HepG2 (cell line): ENCODE results near the gene OGFR. TPM values are rescaled to one million over a fixed set of nuclear protein-coding genes. Genes with fewer than 3 reads are reported as not detected.
A peak's percentile ranks its signal among the peaks of the same experiment; 100 is the strongest.

Source experiments
- ATAC-seq: fragments of 200-7000 bp; cut with Tn5 transposase; 3 replicates; pipeline ENCODE4 v1.9.1; 2020; ENCODE audit warnings: mild to moderate bottlenecking, moderate library complexity
- BruUV-seq: library from RNA; stranded (reverse); fragments of 400-500 nt; replicated peaks from 2 replicates; lab custom pipeline; 2021; lab: Mats Ljungman, UMichigan
- CTCF ChIA-PET: fragments of 300-600 bp; formaldehyde crosslinking; extraction: SDS; loops from one replicate; lab custom pipeline; 2021; ENCODE audit warnings: low total read pairs, inconsistent platforms, low intra/inter-chr PET ratio; lab: Yijun Ruan, JAX
- POLR2A ChIA-PET: fragments of 350-600 bp; sonication (Branson Sonifier 250); formaldehyde crosslinking; loops from one replicate; lab custom pipeline; 2020; ENCODE audit warnings: antibody characterized with exemption, inconsistent platforms; lab: Yijun Ruan, JAX
- DNase-seq: peaks from one replicate; pipeline ENCODE4 v3.0.0-alpha.2; 2015; ENCODE audit warnings: low spot score
- FAIRE-seq: peaks from 3 replicates; lab custom pipeline; 2011; peaks lifted over from hg19 to GRCh38; lab: Jason Lieb, UNC
- H2AFZ ChIP-seq: one replicate; pipeline ENCODE4 v1.6.1; 2011; ENCODE audit warnings: low read length, inconsistent platforms
- H3K27ac ChIP-seq: fragments of 300-600 bp; 3 replicates; pipeline ENCODE4 v1.8.0; 2011; ENCODE audit warnings: mixed run types, mild to moderate bottlenecking, mixed read lengths, low read length, inconsistent platforms; ENCODE audit not compliant: insufficient read depth; ENCODE audit errors: extremely low read length
- H3K27me3 ChIP-seq, 2 experiments: fragments of 200-600 bp in 1 of 2; 2 replicates in 1 of 2; 3 replicates in 1 of 2; pipeline versions ENCODE4 v1.6.0 to v1.8.0; 2011; ENCODE audit warnings: low read length in 2 of 2, mild to moderate bottlenecking in 2 of 2, moderate library complexity in 2 of 2, inconsistent platforms in 1 of 2; ENCODE audit not compliant: insufficient read depth in 2 of 2, control insufficient read depth in 1 of 2
- H3K36me3 ChIP-seq, 2 experiments: fragments of 200-600 bp in 1 of 2; replicated peaks in 1 of 2; 2 replicates in 1 of 2; 3 replicates in 1 of 2; pipeline versions ENCODE4 v1.5.1 to v1.8.0; 2011; ENCODE audit warnings: low read length in 2 of 2, inconsistent platforms in 1 of 2; ENCODE audit not compliant: insufficient read depth in 2 of 2, control insufficient read depth in 1 of 2
- H3K4me1 ChIP-seq: 2 replicates; pipeline ENCODE4 v1.5.1; 2012; ENCODE audit warnings: low read length, inconsistent platforms; ENCODE audit not compliant: insufficient read depth
- H3K4me2 ChIP-seq: 2 replicates; pipeline ENCODE4 v1.6.0; 2011; ENCODE audit warnings: low read depth, low read length, inconsistent platforms
- H3K4me3 ChIP-seq, 3 experiments: fragments of 200-600 bp in 1 of 3; sonication (generic), shearing (Covaris generic) in 1 of 3; replicated peaks in 1 of 3; 2 replicates each; pipeline ENCODE4 v1.5.1; 2011 to 2016; ENCODE audit warnings: low read length in 3 of 3, inconsistent platforms in 2 of 3, low read depth in 2 of 3, mild to moderate bottlenecking in 2 of 3, control low read depth in 1 of 3, mixed read lengths in 1 of 3; ENCODE audit not compliant: insufficient read depth in 1 of 3
- H3K79me2 ChIP-seq: one replicate; pipeline ENCODE4 v1.6.1; 2011; ENCODE audit warnings: low read length, inconsistent platforms; ENCODE audit not compliant: insufficient read depth
- H3K9ac ChIP-seq: 2 replicates; pipeline ENCODE4 v1.6.0; 2011; ENCODE audit warnings: mild to moderate bottlenecking, low read depth, low read length, inconsistent platforms; ENCODE audit not compliant: insufficient read depth
- H3K9me3 ChIP-seq: 2 replicates; pipeline ENCODE4 v1.5.1; 2012; ENCODE audit warnings: mild to moderate bottlenecking, low read length
- H4K20me1 ChIP-seq: 2 replicates; pipeline ENCODE4 v1.6.0; 2011; ENCODE audit warnings: inconsistent platforms, mild to moderate bottlenecking, low read length, moderate library complexity; ENCODE audit not compliant: insufficient read depth
- AGO2 ChIP-seq: fragments of 200-400 bp; formaldehyde crosslinking; optimal IDR thresholded peaks from 2 replicates; pipeline ENCODE3; 2017; ENCODE audit warnings: mild to moderate bottlenecking, low read depth, low read length, moderate library complexity
- ARID5B ChIP-seq: IDR thresholded peaks from 2 replicates; pipeline ENCODE4 v1.4.0; 2020; ENCODE audit warnings: mild to moderate bottlenecking, missing genetic modification reagents
- FOXA1 ChIP-seq, 2 experiments: fragments of 450-650 bp in 1 of 2; sonication (generic) in 1 of 2; formaldehyde crosslinking in 1 of 2; IDR thresholded peaks; 2 replicates each; pipeline versions ENCODE4 v1.4.0 to v1.6.1; 2016 to 2020; ENCODE audit warnings: missing genetic modification reagents in 1 of 2
- KLF9 ChIP-seq: IDR thresholded peaks from 2 replicates; pipeline ENCODE4 v1.6.1; 2016; ENCODE audit warnings: low read depth
- SIX1 ChIP-seq: sonication (generic); formaldehyde crosslinking; IDR thresholded peaks from 2 replicates; pipeline ENCODE4 v1.4.0; 2020; ENCODE audit warnings: missing genetic modification reagents, borderline replicate concordance
- ZNF235 ChIP-seq: sonication (generic); formaldehyde crosslinking; IDR thresholded peaks from 2 replicates; pipeline ENCODE4 v1.8.1; 2023; ENCODE audit warnings: mild to moderate bottlenecking, missing genetic modification reagents, borderline replicate concordance
- ZNF501 ChIP-seq: sonication (generic); formaldehyde crosslinking; IDR thresholded peaks from 2 replicates; pipeline ENCODE4 v1.5.1; 2020; ENCODE audit warnings: mild to moderate bottlenecking, moderate library complexity, missing genetic modification reagents
- ZNF670 ChIP-seq: sonication (generic); formaldehyde crosslinking; IDR thresholded peaks from 2 replicates; pipeline ENCODE4 v1.8.0; 2022; ENCODE audit warnings: mild to moderate bottlenecking, missing genetic modification reagents, borderline replicate concordance
- ZNF816 ChIP-seq: sonication (generic); formaldehyde crosslinking; IDR thresholded peaks from 2 replicates; pipeline ENCODE4 v1.8.0; 2022; ENCODE audit warnings: missing genetic modification reagents, mild to moderate bottlenecking, borderline replicate concordance
- WGBS: methylation state at CpG from one replicate; pipeline ENCODE4 v1.1.6; 2017; ENCODE audit warnings: low lambda C conversion rate; 5-methylcytosine and 5-hydroxymethylcytosine counted together
- in situ Hi-C: cut with HindIII; loops from 2 replicates; pipeline ENCODE4 v1.10.0; 2017; ENCODE audit warnings: low pct_unique_long_range_greater_than_20kb; ENCODE audit not compliant: extremely low pct_ligation_motif_present
- intact Hi-C: fragments of 100-400 bp; cut with micrococcal nuclease; formaldehyde crosslinking; loops from one replicate; pipeline ENCODE4 v1.10.0; 2022; ENCODE audit not compliant: unreplicated experiment
- polyA plus RNA-seq, 8 experiments: library from polyadenylated mRNA; depleted of rRNA in 3 of 8; stranded (reverse) in 7 of 8; unstranded in 1 of 8; fragments of >200 nt; fragmentation: Illumina TruSeq in 4 of 8; extraction: Trizol in 4 of 8; gene quantifications; 2 replicates each; pipeline versions ENCODE4 v1.2.1 to v1.2.3, GENCODE V29; 2011 to 2016; ENCODE audit warnings: low read depth in 4 of 8, missing spikeins in 1 of 8, mixed read lengths in 1 of 8; ENCODE audit not compliant: insufficient read depth in 1 of 8
- total RNA-seq, 5 experiments: library from RNA; depleted of rRNA; stranded (reverse); fragments of >200 nt; fragmentation: Illumina TruSeq; extraction: Trizol; gene quantifications; 2 replicates each; pipeline ENCODE4 v1.2.3, GENCODE V29; 2016; ENCODE audit warnings: low read depth in 1 of 5

The OGFR gene
- total and polyA plus RNA-seq, 2 of the 13 experiments (the other 11 are each of a cell fraction or from before 2014, with no cell fraction given): 47.7 to 81.8 TPM

- ATAC-seq: no peak
Measured at GRCh38 chr20:62811320-62811719, 6.7 kb downstream of the OGFR start.

GRCh38 chr20:62811720-62812119, 7.1 kb downstream of the OGFR start:
- in situ Hi-C loops: no loop called here
- H3K27me3 ChIP-seq: no peaks in the 10 kb centered on the region
- no peak overlapping the region for H3K27ac ChIP-seq
- ChIA-PET CTCF (no interaction called here), POLR2A (interaction anchor here (1.3 to 1.4 kb wide), 2 partner anchors 11 to 18 kb away, joined by 3 to 8 read pairs; no protein-coding TSS in a partner anchor)
- WGBS: 96% methylated on average over 9 of the region's 10 CpGs
- H3K36me3 ChIP-seq: peaks cover 43 to 65% of the 10 kb centered on the region in 2 experiments
- H3K4me3 ChIP-seq: no peak overlapping the region
- peaks cover 35% of the 10 kb centered on the region for H3K4me1 ChIP-seq
- intact Hi-C loops: no loop called here
- no TSS peak for BruUV-seq
- H3K79me2 ChIP-seq: peaks cover 10% of the 10 kb centered on the region
- H3K4me2 ChIP-seq: no peak overlapping the region
- no peaks in the 10 kb centered on the region for H3K9me3 ChIP-seq
- ATAC-seq (no peak), DNase-seq (no peak), FAIRE-seq (no peak)
- H3K9ac ChIP-seq: no peak overlapping the region
- H4K20me1 ChIP-seq: peaks cover 10% of the 10 kb centered on the region; the same call in 1 of the 2 replicates
- H2AFZ ChIP-seq: no peak overlapping the region
- TF ChIP-seq ARID5B (CRISPR knock-in tag): no peak
- no peak for TF ChIP-seq ZNF816 (CRISPR knock-in tag)
- no peak for TF ChIP-seq FOXA1 (IDR thresholded peaks at IDR 0.05)
- TF ChIP-seq FOXA1 (CRISPR knock-in tag; IDR thresholded peaks at IDR 0.05): no peak
- TF ChIP-seq KLF9 (CRISPR knock-in tag): no peak
- peak; percentile 52 for TF ChIP-seq AGO2
- TF ChIP-seq SIX1 (CRISPR knock-in tag): no peak
- no peak for TF ChIP-seq ZNF235 (CRISPR knock-in tag)

More at GRCh38 chr20:62811320-62811719, 6.7 kb downstream of the OGFR start:
- no peak for FAIRE-seq
- Histone ChIP-seq H3K9me3 (no peaks in the 10 kb centered on the region), H2AFZ (no peak overlapping the region), H3K27ac (no peak overlapping the region), H4K20me1 (peaks cover 14% of the 10 kb centered on the region; the same call in 1 of the 2 replicates), H3K79me2 (peaks cover 14% of the 10 kb centered on the region), H3K36me3 (peaks cover 45 to 68% of the 10 kb centered on the region in 2 experiments), H3K4me2 (no peak overlapping the region), H3K4me1 (peaks cover 37% of the 10 kb centered on the region), H3K27me3 (no peaks in the 10 kb centered on the region), H3K9ac (no peak overlapping the region), H3K4me3 (no peak overlapping the region)
- ChIA-PET POLR2A (interaction anchor here (1.4 kb wide), 1 partner anchor 11 kb away, joined by 8 read pairs; no protein-coding TSS in a partner anchor), CTCF (no interaction called here)
- in situ Hi-C loops (no loop called here), intact Hi-C loops (no loop called here)
- no TSS peak for BruUV-seq
- DNase-seq: no peak
- TF ChIP-seq AGO2 (peak; percentile 17), ZNF501 (CRISPR knock-in tag) (0 out of 2 replicates have a peak, but pooled peaks have one; percentile 27), ZNF670 (CRISPR knock-in tag) (no peak)
- WGBS: 97% methylated on average over 21 of the region's 21 CpGs
